ENCODE data around the gene ITCH.
"Not testable (repeated sequence)": the region's sequence is repeated elsewhere in the genome, so short reads cannot be mapped to it uniquely, and the experiment has no call there.

ITCH gene

DNA sequence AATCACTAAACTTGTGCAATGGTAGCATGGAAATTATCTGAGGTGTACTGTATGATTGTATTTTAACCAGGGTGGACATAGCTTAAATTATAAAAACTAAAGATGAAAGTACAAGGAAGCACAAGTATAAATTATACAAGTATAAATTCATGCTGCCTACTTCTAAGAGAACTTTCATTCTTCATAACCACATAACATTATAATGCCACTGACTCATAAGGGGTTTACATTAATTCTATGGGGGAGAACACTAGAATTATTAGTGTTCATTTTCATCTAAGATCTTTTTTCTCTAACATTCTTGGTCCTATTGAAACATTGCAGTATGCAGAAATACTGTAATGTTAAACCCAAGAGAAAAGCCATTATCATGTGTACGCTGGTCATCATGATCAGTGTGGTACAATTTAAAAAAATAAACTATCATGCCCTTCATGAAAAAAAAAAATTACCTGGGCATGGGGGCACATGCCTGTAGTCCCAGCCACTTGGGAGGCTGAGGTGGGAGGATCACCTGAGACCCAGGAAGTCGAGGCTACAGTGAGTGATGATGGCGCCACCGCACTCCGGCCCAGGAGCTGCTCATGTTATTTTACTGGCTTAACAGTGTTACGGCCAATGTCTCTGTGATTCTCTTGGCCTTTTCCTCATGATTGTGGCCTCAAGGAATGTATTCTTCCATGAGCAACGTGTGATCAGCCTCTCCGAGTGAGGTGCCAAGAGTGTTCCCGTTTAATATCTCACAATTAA, 34.0 kb upstream of the ITCH start:
- Histone ChIP-seq H3K9ac (ENCODE audit: low read depth, low read length, poor library complexity) (no peak overlapping the region), H3K4me1 (ENCODE audit: control insufficient read depth in 2 of 2, insufficient read depth in 1 of 2, low read depth in 1 of 2, low read length in 2 of 2) (peaks cover 3 to 6% of the 10 kb centered on the region in 2 donors), H3K9me3 (replicated peaks in 1 of 2; ENCODE audit: control insufficient read depth in 2 of 2, insufficient read depth in 1 of 2, low read depth in 1 of 2, low read length in 2 of 2) (no peaks in the 10 kb centered on the region), H2AK5ac (ENCODE audit: low read depth, low read length) (no peak overlapping the region), H2AFZ (ENCODE audit: low read length) (no peak overlapping the region), H3K4me3 (ENCODE audit: low read length in 2 of 2) (no peak overlapping the region), H3K27ac (replicated peaks; ENCODE audit: low read length) (no peak overlapping the region), H4K91ac (ENCODE audit: low read depth, low read length, poor library complexity) (no peak overlapping the region), H3K18ac (ENCODE audit: low read length) (no peak overlapping the region), H3K27me3 (ENCODE audit: control insufficient read depth in 3 of 3, insufficient read depth in 3 of 3, low read depth in 1 of 3, low read length in 3 of 3) (no peaks in the 10 kb centered on the region), H2BK5ac (ENCODE audit: low read length) (no peak overlapping the region), H3K14ac (ENCODE audit: low read length) (no peak overlapping the region), H3K4me2 (ENCODE audit: insufficient read depth, low read length, poor library complexity, severe bottlenecking) (no peak overlapping the region), H3K79me1 (ENCODE audit: low read depth, low read length) (no peaks in the 10 kb centered on the region), H4K8ac (ENCODE audit: low read depth, low read length) (no peak overlapping the region), H2BK12ac (ENCODE audit: low read length) (no peak overlapping the region), H2BK15ac (ENCODE audit: low read length) (no peak overlapping the region), H3K4ac (ENCODE audit: low read length) (no peak overlapping the region), H3K23ac (ENCODE audit: low read depth, low read length, poor library complexity) (no peak overlapping the region), H3K36me3 (replicated peaks in 1 of 2; ENCODE audit: control insufficient read depth in 2 of 2, insufficient read depth in 2 of 2, low read length in 2 of 2) (no peaks in the 10 kb centered on the region), H2BK120ac (ENCODE audit: low read depth, low read length) (no peak overlapping the region)
- WGBS, 2 donors (ENCODE audit: extremely low coverage in 2 of 2, insufficient read length in 2 of 2, insufficient replicate concordance in 1 of 2), result no CpG with 5 or more reads among the region's 9 CpGs
- no peak for DNase-seq (ENCODE audit: low spot score)

DNA sequence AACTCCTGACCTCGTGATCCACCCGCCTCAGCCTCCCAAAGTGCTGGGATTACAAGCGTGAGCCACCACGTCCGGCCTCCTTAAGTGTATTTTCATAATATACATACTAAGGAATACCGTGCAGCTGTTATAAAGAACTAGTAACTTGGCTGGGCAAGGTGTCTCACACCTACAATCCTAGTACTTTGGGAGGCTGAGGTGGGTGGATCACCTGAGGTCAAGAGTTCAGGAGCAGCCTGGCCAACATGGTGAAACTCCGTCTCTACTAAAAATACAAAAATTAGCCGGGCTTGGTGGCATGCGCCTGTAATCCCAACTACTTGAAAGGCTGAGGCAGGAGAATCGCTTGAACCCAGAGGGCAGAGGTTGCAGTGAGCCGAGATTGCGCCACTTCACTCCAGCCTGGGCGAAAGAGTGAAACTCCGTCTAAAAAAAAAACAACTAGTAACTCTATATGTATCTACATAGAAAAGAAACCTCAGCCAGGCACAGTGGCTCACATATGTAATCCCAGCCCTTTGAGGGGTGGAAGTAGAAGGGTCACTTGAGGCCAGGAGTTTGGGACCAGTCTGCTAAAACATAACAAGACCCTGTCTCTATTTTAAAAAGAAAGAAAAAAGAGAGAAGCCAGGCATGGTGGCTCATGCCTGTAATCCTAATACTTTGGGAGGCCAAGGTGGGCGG, 32.1 kb upstream of the ITCH start:
- no CpG with 5 or more reads among the region's 15 CpGs for WGBS, 2 donors (ENCODE audit: extremely low coverage in 2 of 2, insufficient read length in 2 of 2, insufficient replicate concordance in 1 of 2)
- not testable (repeated sequence) for DNase-seq (ENCODE audit: low spot score)

DNA sequence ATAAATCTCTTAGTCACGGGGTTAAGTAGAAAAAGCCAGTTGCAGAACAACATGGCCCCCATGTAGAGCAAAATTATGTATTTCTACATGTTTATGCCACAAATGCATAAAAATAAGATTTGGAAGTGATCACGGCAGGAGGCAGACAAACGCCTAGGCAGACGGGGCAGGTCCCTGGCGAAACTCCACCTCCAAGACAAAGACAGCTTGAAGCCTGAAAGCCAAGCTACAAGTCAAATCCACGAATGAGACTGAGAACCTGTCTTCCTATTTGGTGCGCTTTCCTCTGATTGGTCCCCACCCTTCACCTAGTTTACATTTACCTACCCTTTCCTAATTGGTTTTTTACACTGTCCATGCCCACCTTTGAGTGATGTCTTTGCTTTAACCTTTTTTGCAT, 31.2 kb upstream of the ITCH start:
- H3K4me3 ChIP-seq (ENCODE audit: low read length in 2 of 2), result no peak overlapping the region
- no peak overlapping the region for H2BK12ac ChIP-seq (ENCODE audit: low read length)
- no peak overlapping the region for H2BK15ac ChIP-seq (ENCODE audit: low read length)
- DNase-seq (ENCODE audit: low spot score), result no peak
- H3K4ac ChIP-seq (ENCODE audit: low read length), result no peak overlapping the region
- no peak overlapping the region for H2BK5ac ChIP-seq (ENCODE audit: low read length)
- no peak overlapping the region for H3K27ac ChIP-seq (replicated peaks; ENCODE audit: low read length)
- 100% methylated on average over 1 of the region's 7 CpGs; no CpG with 5 or more reads in 1 of the 2 donors for WGBS, 2 donors (ENCODE audit: extremely low coverage in 2 of 2, insufficient read length in 2 of 2, insufficient replicate concordance in 1 of 2)
- no peaks in the 10 kb centered on the region for H3K9me3 ChIP-seq (replicated peaks in 1 of 2; ENCODE audit: control insufficient read depth in 2 of 2, insufficient read depth in 1 of 2, low read depth in 1 of 2, low read length in 2 of 2)
- no peak overlapping the region for H3K18ac ChIP-seq (ENCODE audit: low read length)
- H4K8ac ChIP-seq (ENCODE audit: low read depth, low read length), result no peak overlapping the region
- H3K4me2 ChIP-seq (ENCODE audit: insufficient read depth, low read length, poor library complexity, severe bottlenecking), result no peak overlapping the region
- no peak overlapping the region for H2AFZ ChIP-seq (ENCODE audit: low read length)
- no peaks in the 10 kb centered on the region for H3K27me3 ChIP-seq (ENCODE audit: control insufficient read depth in 3 of 3, insufficient read depth in 3 of 3, low read depth in 1 of 3, low read length in 3 of 3)
- H2BK120ac ChIP-seq (ENCODE audit: low read depth, low read length), result no peak overlapping the region
- no peak overlapping the region for H3K23ac ChIP-seq (ENCODE audit: low read depth, low read length, poor library complexity)
- H3K79me1 ChIP-seq (ENCODE audit: low read depth, low read length), result no peaks in the 10 kb centered on the region
- no peak overlapping the region for H4K91ac ChIP-seq (ENCODE audit: low read depth, low read length, poor library complexity)
- no peaks in the 10 kb centered on the region for H3K4me1 ChIP-seq (ENCODE audit: control insufficient read depth in 2 of 2, insufficient read depth in 1 of 2, low read depth in 1 of 2, low read length in 2 of 2)
- H3K14ac ChIP-seq (ENCODE audit: low read length), result no peak overlapping the region
- H2AK5ac ChIP-seq (ENCODE audit: low read depth, low read length), result no peak overlapping the region
- H3K9ac ChIP-seq (ENCODE audit: low read depth, low read length, poor library complexity), result no peak overlapping the region
- no peaks in the 10 kb centered on the region for H3K36me3 ChIP-seq (replicated peaks in 1 of 2; ENCODE audit: control insufficient read depth in 2 of 2, insufficient read depth in 2 of 2, low read length in 2 of 2)

More for the DNA sequence above, 32.1 kb upstream of the ITCH start:
- not testable (repeated sequence) for H3K4me2 ChIP-seq (ENCODE audit: insufficient read depth, low read length, poor library complexity, severe bottlenecking); H2BK15ac ChIP-seq (ENCODE audit: low read length); H4K8ac ChIP-seq (ENCODE audit: low read depth, low read length); H3K23ac ChIP-seq (ENCODE audit: low read depth, low read length, poor library complexity); H2BK5ac ChIP-seq (ENCODE audit: low read length); H3K4ac ChIP-seq (ENCODE audit: low read length); H3K27me3 ChIP-seq (ENCODE audit: control insufficient read depth in 3 of 3, insufficient read depth in 3 of 3, low read depth in 1 of 3, low read length in 3 of 3); H3K27ac ChIP-seq (replicated peaks; ENCODE audit: low read length); H3K18ac ChIP-seq (ENCODE audit: low read length); H4K91ac ChIP-seq (ENCODE audit: low read depth, low read length, poor library complexity); H2BK12ac ChIP-seq (ENCODE audit: low read length); H3K4me1 ChIP-seq (ENCODE audit: control insufficient read depth in 2 of 2, insufficient read depth in 1 of 2, low read depth in 1 of 2, low read length in 2 of 2); H3K36me3 ChIP-seq (replicated peaks in 1 of 2; ENCODE audit: control insufficient read depth in 2 of 2, insufficient read depth in 2 of 2, low read length in 2 of 2); H2AFZ ChIP-seq (ENCODE audit: low read length); H3K79me1 ChIP-seq (ENCODE audit: low read depth, low read length); H2AK5ac ChIP-seq (ENCODE audit: low read depth, low read length); H3K4me3 ChIP-seq (ENCODE audit: low read length in 2 of 2); H3K9me3 ChIP-seq (replicated peaks in 1 of 2; ENCODE audit: control insufficient read depth in 2 of 2, insufficient read depth in 1 of 2, low read depth in 1 of 2, low read length in 2 of 2); H3K14ac ChIP-seq (ENCODE audit: low read length); H2BK120ac ChIP-seq (ENCODE audit: low read depth, low read length); H3K9ac ChIP-seq (ENCODE audit: low read depth, low read length, poor library complexity)

DNA sequence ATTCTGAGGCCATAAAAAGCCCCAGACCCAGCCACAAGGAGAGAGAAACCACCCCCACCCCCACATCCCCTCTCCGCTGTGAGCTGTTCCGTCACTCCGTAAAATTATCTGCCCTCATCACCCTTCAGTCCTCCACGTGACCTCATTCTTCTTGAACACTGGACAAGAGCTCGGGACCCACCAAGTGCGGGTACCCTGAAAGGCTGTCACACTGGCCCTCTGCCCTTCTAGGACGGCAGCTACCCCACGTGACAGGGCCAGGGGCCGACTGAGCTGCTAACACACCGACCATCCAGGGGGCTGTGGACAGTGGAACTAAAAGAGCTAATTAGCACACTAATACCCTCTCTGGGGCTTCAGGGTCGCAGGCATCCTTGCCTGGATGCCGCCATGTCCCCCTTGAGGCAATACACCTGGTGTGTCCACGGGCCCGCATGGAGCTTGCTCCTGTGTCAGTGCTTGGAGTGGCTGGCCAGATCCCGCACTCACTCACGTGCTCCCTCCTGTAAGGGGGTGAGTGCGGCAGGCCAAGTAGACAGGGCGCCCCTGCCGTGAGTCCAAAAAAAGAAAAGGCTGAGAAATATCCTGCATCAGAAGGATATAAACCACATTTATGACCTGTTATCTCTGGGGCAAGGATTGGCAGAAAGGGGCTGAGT, 30.7 kb upstream of the ITCH start:
- no peaks in the 10 kb centered on the region for H3K9me3 ChIP-seq (replicated peaks in 1 of 2; ENCODE audit: control insufficient read depth in 2 of 2, insufficient read depth in 1 of 2, low read depth in 1 of 2, low read length in 2 of 2)
- no peaks in the 10 kb centered on the region for H3K4me1 ChIP-seq (ENCODE audit: control insufficient read depth in 2 of 2, insufficient read depth in 1 of 2, low read depth in 1 of 2, low read length in 2 of 2)
- H2AFZ ChIP-seq (ENCODE audit: low read length), result no peak overlapping the region
- no peak overlapping the region for H3K14ac ChIP-seq (ENCODE audit: low read length)
- H2BK15ac ChIP-seq (ENCODE audit: low read length), result no peak overlapping the region
- H3K79me1 ChIP-seq (ENCODE audit: low read depth, low read length), result no peaks in the 10 kb centered on the region
- H4K8ac ChIP-seq (ENCODE audit: low read depth, low read length), result no peak overlapping the region
- H3K23ac ChIP-seq (ENCODE audit: low read depth, low read length, poor library complexity), result no peak overlapping the region
- H2BK12ac ChIP-seq (ENCODE audit: low read length), result no peak overlapping the region
- H3K4me2 ChIP-seq (ENCODE audit: insufficient read depth, low read length, poor library complexity, severe bottlenecking), result no peak overlapping the region
- no CpG with 5 or more reads among the region's 19 CpGs for WGBS, 2 donors (ENCODE audit: extremely low coverage in 2 of 2, insufficient read length in 2 of 2, insufficient replicate concordance in 1 of 2)
- H2AK5ac ChIP-seq (ENCODE audit: low read depth, low read length), result no peak overlapping the region
- H3K27me3 ChIP-seq (ENCODE audit: control insufficient read depth in 3 of 3, insufficient read depth in 3 of 3, low read depth in 1 of 3, low read length in 3 of 3), result no peaks in the 10 kb centered on the region
- H4K91ac ChIP-seq (ENCODE audit: low read depth, low read length, poor library complexity), result no peak overlapping the region
- H2BK120ac ChIP-seq (ENCODE audit: low read depth, low read length), result no peak overlapping the region
- DNase-seq (ENCODE audit: low spot score), result no peak
- no peak overlapping the region for H3K9ac ChIP-seq (ENCODE audit: low read depth, low read length, poor library complexity)
- H3K18ac ChIP-seq (ENCODE audit: low read length), result peak overlapping the region; percentile 32
- no peak overlapping the region for H3K4me3 ChIP-seq (ENCODE audit: low read length in 2 of 2)
- no peak overlapping the region for H3K27ac ChIP-seq (replicated peaks; ENCODE audit: low read length)
- no peaks in the 10 kb centered on the region for H3K36me3 ChIP-seq (replicated peaks in 1 of 2; ENCODE audit: control insufficient read depth in 2 of 2, insufficient read depth in 2 of 2, low read length in 2 of 2)
- H3K4ac ChIP-seq (ENCODE audit: low read length), result no peak overlapping the region
- no peak overlapping the region for H2BK5ac ChIP-seq (ENCODE audit: low read length)
